Hematopoietic multipotent progenitor cell treated with erythropoietin and hydrocortisone succinate and interleukin-3 and kit ligand, for 15 days (in vitro differentiated cells): Measurements from ENCODE around the gene AFDN.
"Not testable (repeated sequence)": the region's sequence is repeated elsewhere in the genome, so short reads cannot be mapped to it uniquely, and the experiment has no call there.

ENCODE experiments used
- DNase-seq: peaks from one replicate; pipeline ENCODE4 v3.0.0-alpha.2; 2015; ENCODE audit warnings: low spot score

The AFDN gene

DNA sequence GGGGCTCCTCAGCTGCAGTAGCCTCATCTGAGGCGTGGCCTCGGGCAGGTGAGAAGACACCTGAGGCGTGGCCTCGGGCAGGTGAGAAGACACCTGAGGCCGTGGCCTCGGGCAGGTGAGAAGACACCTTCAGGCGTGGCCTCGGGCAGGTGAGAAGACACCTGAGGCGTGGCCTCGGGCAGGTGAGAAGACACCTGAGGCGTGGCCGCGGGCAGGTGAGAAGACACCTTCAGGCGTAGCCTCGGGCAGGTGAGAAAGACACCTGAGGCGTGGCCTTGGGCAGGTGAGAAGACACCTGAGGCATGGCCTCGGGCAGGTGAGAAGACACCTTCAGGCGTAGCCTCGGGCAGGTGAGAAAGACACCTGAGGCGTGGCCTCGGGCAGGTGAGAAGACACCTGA, 174.8 kb downstream of the AFDN start:
- DNase-seq, result not testable (repeated sequence)

DNA sequence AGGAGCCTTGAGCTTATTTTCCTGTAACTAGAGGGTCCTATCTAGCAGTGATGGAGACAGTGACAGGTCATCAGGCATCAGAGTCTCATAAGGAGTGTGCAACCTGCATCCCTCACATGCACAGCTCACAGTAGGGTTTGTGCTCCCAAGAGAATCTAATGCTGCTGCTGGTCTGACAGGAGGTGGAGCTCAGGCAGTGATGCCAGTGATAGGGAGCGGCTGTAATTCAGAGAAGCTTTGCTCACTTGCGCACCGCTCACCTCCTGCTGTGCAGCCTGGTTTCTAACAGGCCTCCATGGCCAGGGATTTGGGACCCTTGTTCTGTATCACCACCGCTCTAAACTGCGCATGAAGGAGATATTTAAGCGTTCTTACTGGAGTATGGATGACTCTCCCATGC, 176.1 kb downstream of the AFDN start:
- DNase-seq, result no peak

DNA sequence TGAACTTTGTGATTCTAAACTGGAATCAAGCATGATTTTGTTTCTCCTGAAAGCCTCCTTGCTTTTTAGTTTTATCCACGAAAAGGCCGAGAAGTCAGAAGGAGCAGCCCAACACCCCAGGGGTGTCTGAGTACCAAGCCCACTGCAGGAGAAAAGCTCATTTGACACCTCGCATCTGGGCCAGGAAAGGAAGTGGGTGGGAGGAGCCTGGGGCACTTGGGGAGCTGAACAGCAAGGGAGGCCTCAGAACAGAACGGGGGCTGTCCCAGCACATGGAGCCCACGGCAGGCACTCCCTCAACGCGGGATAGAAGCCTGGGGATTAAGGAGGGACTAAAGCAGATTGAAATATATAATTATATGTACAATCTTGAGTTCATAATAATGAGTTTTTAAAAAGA, 177.3 kb downstream of the AFDN start:
- no peak for DNase-seq

DNA sequence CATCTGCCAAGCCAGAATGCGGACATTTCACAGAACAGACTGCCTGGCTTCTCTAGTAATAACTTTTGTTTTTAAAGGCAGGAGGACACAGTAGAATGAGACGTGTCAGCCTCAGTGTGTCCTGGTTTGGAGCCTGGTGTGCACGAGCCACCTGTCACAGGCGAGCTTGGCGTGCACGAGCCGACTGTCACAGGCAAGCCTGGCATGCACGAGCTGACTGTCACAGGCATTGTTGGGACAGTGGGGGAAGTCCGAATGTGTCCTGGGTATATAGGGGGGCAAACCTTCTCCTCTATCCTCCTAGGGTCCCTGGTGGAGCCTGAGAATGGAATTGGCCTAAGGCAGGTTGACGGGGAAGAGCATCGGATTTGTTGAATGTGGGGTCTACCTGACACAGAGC, 178.2 kb downstream of the AFDN start:
- no peak for DNase-seq

DNA sequence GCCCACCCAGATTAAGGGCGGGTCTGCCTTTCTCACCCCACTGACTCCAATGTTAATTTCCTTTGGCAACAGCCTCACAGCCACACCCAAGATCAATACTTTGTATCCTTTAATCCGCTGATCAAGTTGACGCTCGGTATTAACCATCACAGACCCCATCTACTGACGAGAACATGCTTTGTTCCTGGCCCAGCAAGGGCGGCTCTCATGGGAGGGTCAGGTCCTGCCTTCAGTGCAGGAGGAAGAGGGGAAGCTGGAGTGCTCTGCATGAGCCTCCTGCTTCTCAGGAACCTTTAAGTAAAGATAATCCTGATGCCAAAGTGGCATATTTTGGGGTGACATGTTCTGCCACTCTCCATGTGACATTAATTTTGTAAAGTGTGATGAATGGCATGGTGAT, 179.1 kb downstream of the AFDN start:
- DNase-seq, result no peak

DNA sequence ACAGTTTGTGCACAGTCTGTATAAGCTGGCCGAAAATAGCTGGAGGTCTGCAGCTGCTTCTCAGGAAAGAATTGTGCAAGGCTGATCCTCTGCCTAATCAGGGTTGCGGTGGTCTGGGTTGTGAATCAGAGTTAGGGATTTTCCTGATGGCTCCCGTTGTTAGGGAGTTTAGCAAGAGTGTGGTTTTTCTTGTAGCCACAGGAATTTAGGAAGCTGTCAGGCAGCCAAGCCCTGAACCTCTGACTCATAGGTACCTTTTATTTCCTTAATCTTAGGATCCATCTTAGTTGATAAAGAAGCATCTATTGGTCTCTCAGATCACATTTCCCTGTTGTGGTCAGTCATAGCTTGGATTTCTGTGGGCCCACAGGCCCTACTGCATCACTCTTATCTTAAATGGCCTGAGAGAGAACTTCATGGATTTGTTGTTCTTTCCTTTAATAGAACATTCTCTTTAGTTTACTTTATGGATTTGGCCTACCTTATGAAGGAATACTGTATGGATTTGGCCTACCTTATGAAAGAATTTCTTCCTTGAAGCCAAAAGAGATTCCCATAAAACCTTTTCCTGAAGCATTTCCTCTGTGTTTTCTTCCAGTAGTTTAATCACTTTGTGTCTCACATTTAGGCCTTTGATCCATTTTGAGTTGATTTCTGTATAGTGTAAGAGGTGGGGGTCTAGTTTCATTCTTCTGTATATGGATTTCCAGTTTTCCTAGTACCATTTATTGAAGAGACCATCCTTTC, 181.1 kb downstream of the AFDN start:
- no peak for DNase-seq

DNA sequence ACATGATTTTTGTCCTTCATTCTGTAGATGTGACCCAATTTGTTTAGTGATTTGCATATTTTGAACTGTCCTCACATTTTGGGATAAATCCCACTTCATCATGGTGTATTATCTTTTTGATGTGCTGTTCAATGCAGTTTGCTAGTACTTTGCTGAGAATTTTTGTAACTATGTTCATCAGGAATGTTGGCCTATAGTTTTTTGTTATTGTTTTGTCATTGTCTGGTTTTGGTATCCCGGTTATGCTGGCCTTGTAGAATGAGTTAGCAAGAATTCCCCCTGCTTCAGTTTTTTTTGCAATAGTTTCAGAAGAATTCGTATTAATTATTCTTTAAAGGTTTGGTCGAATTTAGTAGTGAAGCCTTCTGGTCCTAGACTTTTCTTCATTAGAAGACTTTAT, 182.6 kb downstream of the AFDN start:
- no peak for DNase-seq

DNA sequence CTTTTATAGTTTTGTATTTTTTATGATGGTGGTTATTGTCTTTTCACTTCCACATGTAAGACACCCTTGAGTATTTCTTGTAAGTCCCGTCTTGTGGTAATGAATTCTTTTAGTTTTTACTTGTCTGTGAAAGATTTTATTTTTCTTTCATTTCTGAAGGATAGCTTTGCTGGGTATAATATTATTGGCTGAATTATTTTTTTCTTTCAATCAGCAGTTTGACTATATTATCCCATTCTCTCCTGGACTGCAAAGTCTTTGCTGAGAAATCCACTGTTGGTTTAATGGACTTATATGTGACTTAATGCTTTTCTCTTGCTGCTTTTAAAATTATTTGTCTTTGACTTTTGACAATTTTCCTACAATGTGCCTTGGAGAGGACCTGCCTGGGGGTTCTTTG, 184.6 kb downstream of the AFDN start:
- DNase-seq, result no peak

DNA sequence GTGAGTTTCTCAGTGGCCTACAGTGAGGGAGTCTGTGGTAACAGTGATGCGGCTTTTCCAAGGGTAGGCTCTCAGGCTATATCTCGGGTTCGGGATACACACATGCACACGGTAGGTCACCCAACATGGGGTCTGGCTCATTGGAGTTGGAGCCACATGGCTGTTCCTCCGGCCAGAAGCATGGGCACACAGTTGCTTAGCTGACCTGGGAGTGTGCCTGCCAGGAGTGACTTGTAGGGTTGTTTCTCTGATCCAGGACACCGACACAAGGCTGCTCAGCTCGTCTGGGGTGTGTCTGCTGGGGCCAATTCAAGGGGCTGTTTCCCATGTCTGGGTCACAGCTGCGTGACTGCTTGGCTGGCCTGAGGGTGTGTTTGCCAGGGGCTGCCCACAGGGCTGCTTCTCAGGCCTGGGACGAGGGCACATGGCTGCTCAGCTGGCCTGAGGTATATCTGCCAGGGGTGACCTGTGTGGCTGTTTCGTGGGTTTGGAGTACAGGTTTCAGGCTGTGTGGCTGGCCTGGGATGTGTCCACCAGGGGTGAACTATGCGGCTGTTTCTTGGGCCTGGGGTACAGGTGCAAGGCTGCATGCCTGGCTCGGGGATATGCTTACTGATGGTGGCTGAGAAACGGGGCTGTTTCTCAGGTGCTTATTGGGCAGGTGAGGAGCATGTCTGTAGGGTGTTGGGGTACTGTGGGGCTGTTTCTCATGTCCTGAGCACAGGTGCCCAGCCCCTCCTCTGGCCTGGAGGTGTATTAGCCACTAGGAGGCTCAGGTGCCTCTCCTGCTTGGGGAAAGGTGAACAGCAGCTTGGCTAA, 185.9 kb downstream of the AFDN start:
- no peak for DNase-seq

DNA sequence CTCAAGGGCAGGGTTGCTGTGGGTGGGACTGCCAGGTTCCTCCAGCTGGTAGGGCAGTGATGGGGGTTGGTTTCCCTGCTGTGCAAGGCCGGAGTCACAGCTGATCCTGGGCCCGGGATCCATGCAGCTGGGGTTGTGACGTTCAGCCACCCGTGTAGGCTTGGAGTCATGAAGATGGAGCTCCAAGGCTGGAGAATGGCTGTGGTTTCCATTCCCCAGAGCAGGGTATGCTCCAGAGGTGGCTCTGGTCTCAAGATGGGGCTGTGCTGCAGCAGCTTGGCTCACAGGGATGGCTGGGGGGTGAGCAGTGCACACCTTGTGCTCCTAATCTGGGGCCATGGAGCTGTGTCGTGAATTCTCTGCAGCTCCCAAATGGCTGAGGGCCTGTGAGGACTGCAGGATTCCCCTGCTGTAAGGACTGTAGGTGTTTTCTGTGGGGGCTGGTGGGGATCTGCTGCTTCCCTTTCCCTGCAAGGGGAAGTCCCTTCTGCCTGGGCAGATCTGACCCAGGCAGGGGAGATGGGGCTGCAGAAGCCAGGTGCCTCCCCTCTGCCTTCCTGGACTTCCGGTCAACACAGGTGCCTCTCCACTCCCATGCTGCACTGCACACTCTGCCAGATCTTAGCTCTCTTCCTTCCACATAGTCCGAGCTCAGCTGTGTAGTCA, 186.7 kb downstream of the AFDN start:
- no peak for DNase-seq

DNA sequence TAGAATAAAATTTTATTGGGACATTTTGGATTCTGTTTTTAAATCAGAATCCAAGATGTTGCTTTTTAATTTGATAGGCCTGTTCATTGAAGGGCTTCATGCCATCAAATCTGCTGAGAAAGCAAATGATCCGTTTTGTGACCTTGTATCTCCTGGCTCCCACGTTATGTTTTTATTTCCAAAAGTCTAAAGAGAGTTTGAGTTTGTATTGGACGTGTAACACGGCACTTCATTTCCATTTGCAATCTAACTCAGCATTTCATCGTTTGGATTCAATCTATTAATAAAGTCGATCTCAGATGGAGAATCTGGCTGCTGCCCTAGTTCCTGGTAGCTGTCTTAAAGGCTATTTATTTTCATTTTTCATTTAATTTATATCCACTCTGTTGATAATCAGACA, 187.7 kb downstream of the AFDN start:
- no peak for DNase-seq

DNA sequence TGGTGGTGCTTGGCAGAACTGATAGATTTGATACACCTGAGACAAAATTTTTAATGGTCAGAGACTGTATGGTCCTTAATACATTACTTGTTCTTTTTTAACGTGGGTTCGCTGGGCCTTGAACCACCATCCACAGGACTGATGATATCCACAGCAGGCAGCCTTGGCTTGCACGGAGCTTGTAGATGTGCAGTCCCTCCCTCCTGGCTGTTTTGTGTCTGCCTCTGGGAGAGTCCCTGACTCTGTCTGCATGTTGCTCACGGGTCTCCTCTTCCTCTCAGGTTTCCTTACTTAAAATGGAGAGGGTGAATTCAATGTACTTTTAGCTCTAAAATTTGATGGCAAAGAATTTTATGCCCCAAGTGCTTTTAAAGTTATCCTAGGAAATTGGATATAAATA, 188.3 kb downstream of the AFDN start:
- no peak for DNase-seq

DNA sequence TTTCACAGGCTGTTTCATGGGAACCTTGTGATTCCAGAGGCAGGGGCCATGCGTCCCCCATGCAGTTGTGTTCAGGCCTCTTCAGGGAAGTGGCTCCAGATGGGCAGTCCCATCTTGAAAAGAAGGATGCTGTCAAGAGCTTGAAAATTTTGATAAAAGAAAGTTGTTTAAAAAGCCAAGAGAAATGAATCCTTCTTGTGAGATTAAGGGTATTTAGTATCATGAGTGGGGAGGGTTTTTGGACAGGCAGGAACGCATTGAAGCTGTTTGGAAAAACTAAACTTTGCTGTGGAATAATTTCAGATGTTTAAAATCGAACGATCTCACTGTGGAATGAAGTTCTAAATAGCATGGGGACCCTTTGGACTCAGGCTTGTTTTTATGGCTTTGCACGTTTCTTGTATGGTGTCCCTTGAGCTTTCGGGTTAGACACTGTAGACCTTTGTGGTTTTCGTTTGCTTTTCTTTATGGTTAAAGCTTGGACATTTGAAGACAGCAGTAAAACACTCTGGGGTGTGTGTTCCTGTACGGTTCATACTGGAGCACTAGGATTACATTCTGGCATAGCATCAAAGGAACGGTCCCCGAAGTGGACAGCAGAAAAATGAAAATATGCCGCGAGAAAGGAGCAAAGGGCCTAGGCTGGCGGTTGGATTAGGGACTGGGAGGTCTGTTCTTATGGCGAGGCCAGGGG, 188.9 kb downstream of the AFDN start:
- DNase-seq, result no peak

DNA sequence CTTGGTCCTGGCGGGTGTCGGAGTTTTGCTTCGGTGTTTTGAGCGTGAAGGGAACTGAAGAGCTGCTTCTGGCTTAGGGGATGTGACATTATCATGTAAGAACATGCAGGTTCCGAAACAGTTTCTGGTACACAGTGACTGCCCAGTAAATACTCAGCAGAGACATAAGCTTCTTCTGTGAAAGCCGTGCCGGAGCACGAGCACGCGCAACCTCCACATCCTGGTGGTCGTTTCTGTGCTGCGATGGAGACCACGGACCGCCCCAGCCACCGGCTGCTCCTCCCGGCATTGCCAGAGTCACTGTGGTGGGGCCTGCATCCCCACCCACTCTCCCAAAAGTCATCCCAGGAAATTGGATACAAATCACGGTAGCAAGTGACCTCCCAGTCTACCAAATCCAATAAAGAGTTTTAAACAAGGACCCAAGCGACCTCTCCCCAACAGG, 189.5 kb downstream of the AFDN start:
- DNase-seq, result no peak

DNA sequence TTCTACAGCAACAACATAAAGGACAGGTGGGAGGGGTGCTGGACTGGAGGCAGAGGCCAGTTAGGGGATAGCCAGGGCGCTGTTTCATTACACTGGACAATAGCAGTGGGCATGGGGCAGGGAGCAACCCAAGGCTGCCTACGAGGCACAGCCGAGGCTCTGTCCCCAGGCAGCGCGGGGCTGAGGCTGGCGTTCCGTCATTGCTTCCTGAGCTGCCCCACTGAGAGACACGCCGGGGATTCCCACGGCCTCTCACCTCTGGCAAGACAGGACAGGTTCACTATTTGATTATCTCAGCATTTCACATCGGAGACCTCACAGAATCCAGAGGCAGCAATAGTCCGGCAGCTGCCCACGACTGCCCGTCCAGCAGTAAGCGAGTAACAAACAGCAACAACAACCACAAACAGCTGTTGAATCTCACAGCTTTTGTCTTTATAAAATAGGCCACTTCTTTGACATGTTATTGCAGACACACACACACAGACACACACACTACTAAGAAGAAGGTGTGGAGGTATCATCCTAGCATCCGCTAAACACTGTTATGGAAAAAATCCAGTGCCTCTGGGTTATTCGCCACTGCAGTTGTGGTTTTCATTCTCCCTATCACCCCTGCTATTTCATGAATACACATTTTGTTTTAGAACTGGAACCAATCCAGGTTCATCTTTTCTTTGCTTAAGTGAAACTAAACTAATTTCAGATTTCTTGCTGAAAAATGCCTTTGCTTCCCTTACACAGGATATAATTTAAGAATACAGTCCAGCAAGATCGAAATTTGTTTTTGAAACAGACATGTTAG, 190.2 kb downstream of the AFDN start:
- no peak for DNase-seq

DNA sequence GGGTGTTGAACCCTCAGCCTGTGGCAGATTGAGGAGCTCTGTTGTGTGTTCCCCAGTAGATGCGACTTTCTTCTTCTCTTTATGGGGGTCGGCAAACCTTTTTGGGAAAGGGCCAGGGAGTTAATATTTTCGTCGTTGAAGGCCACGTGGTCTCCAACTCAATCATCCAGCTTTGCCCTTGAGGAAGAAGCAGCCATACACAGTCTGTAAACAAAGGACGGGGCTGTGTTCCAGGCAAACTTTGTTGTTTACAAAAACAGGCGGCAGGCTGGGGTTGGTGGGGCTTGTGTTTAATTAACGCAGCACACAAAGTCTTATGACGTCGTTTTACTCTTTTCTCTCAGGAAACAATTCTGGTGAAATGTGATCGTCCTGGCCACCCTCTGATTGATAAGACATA, 190.9 kb downstream of the AFDN start:
- DNase-seq, result no peak

DNA sequence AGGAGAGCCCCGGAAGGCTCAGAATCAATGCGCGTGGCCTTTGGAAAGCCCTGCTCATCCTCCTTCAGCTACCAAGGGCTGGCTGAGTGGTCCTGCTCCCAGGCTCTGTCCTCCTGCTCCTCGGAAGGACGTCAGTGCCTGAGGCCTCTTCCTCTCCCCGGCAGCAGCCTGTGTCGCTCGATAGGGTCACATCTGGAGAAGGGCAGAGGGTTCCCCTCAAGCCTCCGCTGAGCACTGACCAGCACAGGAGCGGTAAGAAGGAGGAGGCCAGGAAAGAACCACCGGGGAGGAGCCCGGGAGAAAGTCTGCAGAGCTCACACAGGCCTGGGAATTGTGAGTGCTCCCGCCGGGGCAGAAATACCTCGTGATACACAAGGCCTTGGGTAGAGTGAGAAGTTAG, 192.0 kb downstream of the AFDN start:
- DNase-seq, result no peak

DNA sequence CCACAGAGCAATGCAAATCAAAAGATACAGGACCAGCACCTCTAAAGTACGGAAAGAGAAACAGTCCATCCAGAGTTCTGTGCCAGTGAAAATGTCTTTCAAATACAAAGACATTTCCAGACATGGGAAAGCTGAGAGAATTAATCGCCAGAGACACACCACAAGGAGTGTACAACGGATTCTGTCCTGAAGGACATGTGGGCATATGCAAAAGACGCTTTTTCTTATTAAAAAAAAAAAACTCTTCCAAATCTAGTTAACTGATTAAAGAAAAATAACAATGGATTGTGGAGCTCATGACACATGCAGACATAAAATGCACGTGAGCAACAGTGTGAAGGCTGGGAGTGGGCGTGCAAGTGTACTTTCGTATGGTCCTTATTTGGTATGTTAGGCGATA, 193.5 kb downstream of the AFDN start:
- no peak for DNase-seq

DNA sequence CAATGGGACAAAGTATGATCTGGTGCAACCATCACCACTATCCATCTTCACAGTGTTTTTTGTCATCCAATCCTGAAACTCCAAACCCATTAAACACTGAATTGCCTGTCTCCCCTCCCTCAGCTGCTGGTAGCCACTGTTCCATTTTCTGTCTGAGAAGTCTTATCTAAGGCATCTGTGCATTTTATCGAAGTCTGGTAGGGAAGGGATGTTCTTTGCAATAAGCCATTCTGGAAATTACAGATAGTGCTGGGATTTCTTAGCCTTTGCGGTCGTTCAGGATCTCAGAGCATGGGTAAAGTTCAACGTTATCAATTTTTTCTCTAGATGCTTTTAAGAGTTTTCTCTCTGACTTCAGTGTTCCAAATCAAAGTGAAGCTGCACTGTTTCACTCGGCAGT, 194.9 kb downstream of the AFDN start:
- no peak for DNase-seq
